Mucosa of rectum (tissue), 2 donors: ENCODE results near the gene ARRDC1.
"Not testable (repeated sequence)": the region's sequence is repeated elsewhere in the genome, so short reads cannot be mapped to it uniquely, and the experiment has no call there.

ENCODE experiments used
- H3K27ac ChIP-seq, 2 donors: one replicate each; pipeline ENCODE4 v1.7.0; 2013; ENCODE audit warnings: inconsistent platforms in 2 of 2, low read depth in 2 of 2, low read length in 2 of 2
- H3K27me3 ChIP-seq, 2 donors: one replicate each; pipeline ENCODE4 v1.7.0; 2013; ENCODE audit warnings: low read length in 2 of 2; ENCODE audit not compliant: control insufficient read depth in 2 of 2, insufficient read depth in 2 of 2
- H3K36me3 ChIP-seq, 2 donors: one replicate each; pipeline ENCODE4 v1.7.0; 2013; ENCODE audit warnings: low read length in 2 of 2; ENCODE audit not compliant: control insufficient read depth in 2 of 2, insufficient read depth in 2 of 2
- H3K4me1 ChIP-seq, 2 donors: one replicate each; pipeline ENCODE4 v1.7.0; 2013; ENCODE audit warnings: low read length in 2 of 2, mild to moderate bottlenecking in 1 of 2; ENCODE audit not compliant: control insufficient read depth in 2 of 2, insufficient read depth in 2 of 2
- H3K4me3 ChIP-seq, 2 donors: one replicate each; pipeline ENCODE4 v1.7.0; 2013; ENCODE audit warnings: low read length in 2 of 2
- H3K9ac ChIP-seq, 2 donors: one replicate each; pipeline ENCODE4 v1.7.0; 2013; ENCODE audit warnings: low read length in 2 of 2, low read depth in 1 of 2, mild to moderate bottlenecking in 1 of 2
- H3K9me3 ChIP-seq, 2 donors: one replicate each; pipeline ENCODE4 v1.7.0; 2013; ENCODE audit warnings: low read length in 2 of 2; ENCODE audit not compliant: control insufficient read depth in 2 of 2
- donor health status: healthy.
- donor health status: Normal muscosa, but diverticular disease.

The ARRDC1 gene

GRCh38 chr9:137583957-137584356, 21.5 kb upstream of the ARRDC1 start:
- Histone ChIP-seq H3K9me3 (no peaks in the 10 kb centered on the region), H3K4me1 (peaks cover 3% of the 10 kb centered on the region in 2 donors), H3K27me3 (no peaks in the 10 kb centered on the region), H3K9ac (no peak overlapping the region), H3K36me3 (peaks cover 28 to 31% of the 10 kb centered on the region in 2 donors), H3K4me3 (no peak overlapping the region), H3K27ac (no peak overlapping the region)

- H3K27me3 ChIP-seq: no peaks in the 10 kb centered on the region
- H3K36me3 ChIP-seq: peaks cover 28 to 31% of the 10 kb centered on the region in 2 donors
- H3K9ac ChIP-seq: no peak overlapping the region
- H3K4me1 ChIP-seq: peaks cover 8 to 14% of the 10 kb centered on the region in 2 donors
- H3K9me3 ChIP-seq: no peaks in the 10 kb centered on the region
- H3K4me3 ChIP-seq: no peak overlapping the region
- H3K27ac ChIP-seq: no peak overlapping the region
Observed at GRCh38 chr9:137586854-137587253, 18.6 kb upstream of the ARRDC1 start.

GRCh38 chr9:137588311-137588710, 17.2 kb upstream of the ARRDC1 start:
- Histone ChIP-seq H3K9me3 (no peaks in the 10 kb centered on the region), H3K36me3 (peaks cover 22% of the 10 kb centered on the region in 2 donors), H3K9ac (no peak overlapping the region), H3K4me1 (peaks cover 8 to 14% of the 10 kb centered on the region in 2 donors), H3K27ac (no peak overlapping the region), H3K4me3 (no peak overlapping the region), H3K27me3 (no peaks in the 10 kb centered on the region)

- Histone ChIP-seq H3K4me1 (peaks cover 8 to 14% of the 10 kb centered on the region in 2 donors), H3K36me3 (peaks cover 21 to 22% of the 10 kb centered on the region in 2 donors), H3K9me3 (no peaks in the 10 kb centered on the region), H3K4me3 (peak overlapping the region in 1 of 2 donors; percentile 70), H3K9ac (peak overlapping the region in 1 of 2 donors; percentile 72), H3K27me3 (no peaks in the 10 kb centered on the region), H3K27ac (no peak overlapping the region)
Observed at GRCh38 chr9:137588891-137589290, 16.6 kb upstream of the ARRDC1 start.

GRCh38 chr9:137589441-137590122, 15.9 kb upstream of the ARRDC1 start:
- peak overlapping the region; percentile 70 to 72 for H3K9ac ChIP-seq
- peaks cover 18 to 19% of the 10 kb centered on the region in 2 donors for H3K36me3 ChIP-seq
- no peaks in the 10 kb centered on the region for H3K9me3 ChIP-seq
- H3K27ac ChIP-seq: no peak overlapping the region
- H3K4me3 ChIP-seq: peak overlapping the region; percentile 63 to 70
- peaks cover 8 to 14% of the 10 kb centered on the region in 2 donors for H3K4me1 ChIP-seq
- H3K27me3 ChIP-seq: no peaks in the 10 kb centered on the region

GRCh38 chr9:137590123-137590468, 15.4 kb upstream of the ARRDC1 start:
- H3K4me3 ChIP-seq: peak overlapping the region; percentile 58 to 70
- no peaks in the 10 kb centered on the region for H3K27me3 ChIP-seq
- H3K9ac ChIP-seq: no peak overlapping the region
- H3K4me1 ChIP-seq: peaks cover 8 to 14% of the 10 kb centered on the region in 2 donors
- H3K9me3 ChIP-seq: no peaks in the 10 kb centered on the region
- peaks cover 18 to 19% of the 10 kb centered on the region in 2 donors for H3K36me3 ChIP-seq
- no peak overlapping the region for H3K27ac ChIP-seq

- peaks cover 15 to 18% of the 10 kb centered on the region in 2 donors for H3K36me3 ChIP-seq
- peak within 1 kb of the TSS; percentile 20 to 71 for H3K27ac ChIP-seq
- H3K27me3 ChIP-seq: no peaks in the 10 kb centered on the region
- no peaks in the 10 kb centered on the region for H3K9me3 ChIP-seq
- peaks cover 8 to 14% of the 10 kb centered on the region in 2 donors for H3K4me1 ChIP-seq
- peak within 1 kb of the TSS; percentile 70 to 82 for H3K4me3 ChIP-seq
- peak within 1 kb of the TSS; percentile 70 to 74 for H3K9ac ChIP-seq
Observed at GRCh38 chr9:137590469-137591383, 14.8 kb upstream of the ARRDC1 start, which contains the start of gene ZMYND19. TSS of gene ZMYND19 (minus strand) at chr9:137590512. CDS start at chr9:137590263, 249 bp downstream.

- Histone ChIP-seq H3K4me1 (peaks cover 8 to 14% of the 10 kb centered on the region in 2 donors), H3K9ac (no peak overlapping the region), H3K27ac (no peak overlapping the region), H3K9me3 (no peaks in the 10 kb centered on the region), H3K27me3 (no peaks in the 10 kb centered on the region), H3K36me3 (peaks cover under 1 to 5% of the 10 kb centered on the region in 2 donors), H3K4me3 (no peak overlapping the region)
Observed at GRCh38 chr9:137592767-137593166, 12.7 kb upstream of the ARRDC1 start.

- Histone ChIP-seq H3K9me3 (no peaks in the 10 kb centered on the region), H3K4me3 (no peak overlapping the region), H3K27me3 (no peaks in the 10 kb centered on the region), H3K36me3 (peaks cover 0 to 4% of the 10 kb centered on the region in 2 donors), H3K4me1 (peaks cover 8 to 14% of the 10 kb centered on the region in 2 donors), H3K27ac (no peak overlapping the region), H3K9ac (no peak overlapping the region)
Observed at GRCh38 chr9:137593176-137593575, 12.3 kb upstream of the ARRDC1 start.

- not testable (repeated sequence) for H3K36me3 ChIP-seq, H3K4me1 ChIP-seq, H3K9me3 ChIP-seq, H3K27me3 ChIP-seq, H3K4me3 ChIP-seq, H3K27ac ChIP-seq, H3K9ac ChIP-seq
Observed at GRCh38 chr9:137596577-137596976, 8.9 kb upstream of the ARRDC1 start.
